GM19372 (cell line): Measurements from ENCODE around the gene LDLRAD4.
A peak's percentile ranks its signal among the peaks of the same experiment; 100 is the strongest.

ENCODE experiments used
- ATAC-seq: cut with Tn5 transposase; IDR thresholded peaks from one replicate; pipeline ENCODE4 v1.9.1; 2021; ENCODE audit warnings: mild to moderate bottlenecking, low read depth, moderate library complexity; ENCODE audit not compliant: unreplicated experiment

Gene LDLRAD4

GRCh38 chr18:13574355-13574754 lies 355.8 kb downstream of the LDLRAD4 start:
- ATAC-seq, result no peak

- no peak for ATAC-seq
These were observed 356.2 kb downstream of the LDLRAD4 start for GRCh38 chr18:13574761-13575160.

GRCh38 chr18:13576598-13576997 lies 358.0 kb downstream of the LDLRAD4 start:
- ATAC-seq, result peak; percentile 27

GRCh38 chr18:13577091-13577697 lies 358.6 kb downstream of the LDLRAD4 start:
- ATAC-seq, result peak; percentile 77

- no peak for ATAC-seq
These were observed 359.2 kb downstream of the LDLRAD4 start for GRCh38 chr18:13577781-13578180.

- no peak for ATAC-seq
These were observed 359.8 kb downstream of the LDLRAD4 start for GRCh38 chr18:13578400-13578799.

- no peak for ATAC-seq
These were observed 361.3 kb downstream of the LDLRAD4 start for GRCh38 chr18:13579874-13580273.

GRCh38 chr18:13580351-13580750 lies 361.8 kb downstream of the LDLRAD4 start:
- ATAC-seq, result no peak

GRCh38 chr18:13580991-13581390 lies 362.4 kb downstream of the LDLRAD4 start:
- ATAC-seq, result no peak

- ATAC-seq, result no peak
These were observed 363.1 kb downstream of the LDLRAD4 start for GRCh38 chr18:13581496-13582177.

GRCh38 chr18:13582178-13582670 lies 363.7 kb downstream of the LDLRAD4 start:
- no peak for ATAC-seq

GRCh38 chr18:13583576-13584550 lies 365.3 kb downstream of the LDLRAD4 start:
- ATAC-seq, result no peak

- no peak for ATAC-seq
These were observed 366.3 kb downstream of the LDLRAD4 start for GRCh38 chr18:13584825-13585224.

GRCh38 chr18:13585379-13586153 lies 367.0 kb downstream of the LDLRAD4 start:
- ATAC-seq, result no peak

- ATAC-seq, result no peak
These were observed 368.4 kb downstream of the LDLRAD4 start for GRCh38 chr18:13587001-13587400.

GRCh38 chr18:13587477-13587876 lies 368.9 kb downstream of the LDLRAD4 start:
- ATAC-seq, result no peak

- ATAC-seq, result no peak
These were observed 369.4 kb downstream of the LDLRAD4 start for GRCh38 chr18:13587937-13588336.

- ATAC-seq, result no peak
These were observed 370.8 kb downstream of the LDLRAD4 start for GRCh38 chr18:13589316-13589715.

- no peak for ATAC-seq
These were observed 371.4 kb downstream of the LDLRAD4 start for GRCh38 chr18:13589943-13590342.

- no peak for ATAC-seq
These were observed 373.7 kb downstream of the LDLRAD4 start for GRCh38 chr18:13592246-13592645.
